GM23338 (cell line): ENCODE measurements around the gene ZNF532. TPM values are rescaled to one million over a fixed set of nuclear protein-coding genes. Genes with fewer than 3 reads are reported as not detected.

Source experiments
- ATAC-seq: fragments of 200-7000 bp; cut with Tn5 transposase; 3 replicates; pipeline ENCODE4 v1.9.1; 2020
- DNase-seq: peaks from one replicate; pipeline ENCODE4 v3.0.0-alpha.2; 2015; ENCODE audit warnings: low spot score
- H2AFZ ChIP-seq: fragments of 200-600 bp; sonication (generic); 2 replicates; pipeline ENCODE4 v1.8.0; 2016; ENCODE audit warnings: antibody characterized with exemption, mild to moderate bottlenecking, moderate library complexity
- H3F3A ChIP-seq: fragments of 200-600 bp; sonication (generic); replicated peaks from 2 replicates; pipeline ENCODE4 v1.8.0; 2017; ENCODE audit warnings: antibody characterized with exemption, mixed run types, low read depth
- H3K27ac ChIP-seq: fragments of 200-600 bp; sonication (generic); 2 replicates; pipeline ENCODE4 v1.6.1; 2016; ENCODE audit warnings: low read depth
- H3K27me3 ChIP-seq: fragments of 200-600 bp; sonication (generic); 2 replicates; pipeline ENCODE4 v1.8.0; 2016; ENCODE audit warnings: mild to moderate bottlenecking, mixed run types, moderate library complexity; ENCODE audit not compliant: insufficient read depth
- H3K36me3 ChIP-seq: fragments of 200-600 bp; sonication (generic); 2 replicates; pipeline ENCODE4 v1.8.0; 2016; ENCODE audit warnings: mild to moderate bottlenecking; ENCODE audit not compliant: insufficient read depth
- H3K4me1 ChIP-seq: fragments of 200-600 bp; sonication (generic); 2 replicates; pipeline ENCODE4 v1.8.0; 2016; ENCODE audit warnings: mild to moderate bottlenecking, moderate library complexity; ENCODE audit not compliant: insufficient read depth
- H3K4me2 ChIP-seq: fragments of 200-600 bp; sonication (generic); 2 replicates; pipeline ENCODE4 v1.7.1; 2017; ENCODE audit warnings: mixed run types
- H3K4me3 ChIP-seq: fragments of 200-600 bp; sonication (generic); 2 replicates; pipeline ENCODE4 v1.6.1; 2016; ENCODE audit warnings: mixed run types
- H3K79me2 ChIP-seq: fragments of 200-600 bp; sonication (generic); replicated peaks from 2 replicates; pipeline ENCODE4 v1.8.0; 2017; ENCODE audit warnings: mild to moderate bottlenecking; ENCODE audit not compliant: insufficient read depth
- H3K9me2 ChIP-seq: fragments of 200-600 bp; sonication (generic); 2 replicates; pipeline ENCODE4 v1.8.0; 2017; ENCODE audit not compliant: insufficient read depth
- H4K20me1 ChIP-seq: fragments of 200-600 bp; sonication (generic); replicated peaks from 2 replicates; pipeline ENCODE4 v1.8.0; 2017; ENCODE audit warnings: mild to moderate bottlenecking; ENCODE audit not compliant: insufficient read depth
- H3K27ac Mint-ChIP-seq: 2 replicates; pipeline ENCODE4 v1.8.0; 2020; ENCODE audit warnings: inconsistent platforms, mild to moderate bottlenecking, moderate library complexity, mixed read lengths
- H3K27me3 Mint-ChIP-seq: 3 replicates; pipeline ENCODE4 v1.8.0; 2022; ENCODE audit warnings: low read depth, mild to moderate bottlenecking, moderate library complexity, mixed read lengths, inconsistent platforms; ENCODE audit not compliant: insufficient read depth, poor library complexity
- H3K36me3 Mint-ChIP-seq: 3 replicates; pipeline ENCODE4 v1.8.0; 2021; ENCODE audit warnings: low read depth, mild to moderate bottlenecking, inconsistent platforms, moderate library complexity, mixed read lengths
- H3K4me1 Mint-ChIP-seq: 3 replicates; pipeline ENCODE4 v1.8.0; 2020; ENCODE audit warnings: mild to moderate bottlenecking, inconsistent platforms, mixed read lengths
- H3K4me3 Mint-ChIP-seq: 3 replicates; pipeline ENCODE4 v1.8.0; 2021; ENCODE audit warnings: moderate library complexity, mild to moderate bottlenecking, inconsistent platforms, mixed read lengths
- H3K9me3 Mint-ChIP-seq: 3 replicates; pipeline ENCODE4 v1.8.0; 2020; ENCODE audit warnings: moderate library complexity, mild to moderate bottlenecking, inconsistent platforms, mixed read lengths
- CREB1 ChIP-seq: fragments of 250-450 bp; sonication (Bioruptor Pico); IDR thresholded peaks from 2 replicates; pipeline ENCODE4 v1.5.0; 2020; ENCODE audit warnings: low read depth, mild to moderate bottlenecking, moderate library complexity
- ETS1 ChIP-seq: IDR thresholded peaks from 2 replicates; pipeline ENCODE4 v1.6.1; 2016; ENCODE audit warnings: antibody characterized with exemption
- EZH2 ChIP-seq: fragments of 200-600 bp; sonication (generic); IDR thresholded peaks from one replicate; pipeline ENCODE4 v1.8.0; 2017; ENCODE audit warnings: antibody characterized with exemption, mild to moderate bottlenecking, low read depth; ENCODE audit not compliant: unreplicated experiment
- EZH2phosphoT487 ChIP-seq: fragments of 200-600 bp; sonication (generic); IDR thresholded peaks from one replicate; pipeline ENCODE4 v1.8.1; 2018; ENCODE audit warnings: antibody characterized with exemption; ENCODE audit not compliant: unreplicated experiment
- JUNB ChIP-seq: IDR thresholded peaks from one replicate; pipeline ENCODE4 v1.6.1; 2016; ENCODE audit warnings: antibody characterized with exemption; ENCODE audit not compliant: unreplicated experiment
- POLR2AphosphoS5 ChIP-seq: IDR thresholded peaks from 2 replicates; pipeline ENCODE4 v1.6.1; 2016; ENCODE audit warnings: antibody characterized with exemption, low read depth
- REST ChIP-seq: IDR thresholded peaks from one replicate; pipeline ENCODE4 v1.6.1; 2018; ENCODE audit warnings: antibody characterized with exemption; ENCODE audit not compliant: unreplicated experiment
- STAT1 ChIP-seq: IDR thresholded peaks from one replicate; pipeline ENCODE4 v1.6.1; 2016; ENCODE audit warnings: antibody characterized with exemption; ENCODE audit not compliant: unreplicated experiment
- ZNF114 ChIP-seq: fragments of 250-450 bp; sonication (Bioruptor Pico); IDR thresholded peaks from 2 replicates; pipeline ENCODE4 v1.5.0; 2020; ENCODE audit warnings: mild to moderate bottlenecking, moderate library complexity
- ZNF331 ChIP-seq: fragments of 250-450 bp; sonication (Bioruptor Pico); IDR thresholded peaks from 2 replicates; pipeline ENCODE4 v1.5.0; 2020; ENCODE audit warnings: low read depth, mild to moderate bottlenecking, moderate library complexity
- polyA plus RNA-seq: library from polyadenylated mRNA; unstranded; fragments of >200 nt; fragmentation: Nextera tagmentation; extraction: Ambion mirVana; gene quantifications from 2 replicates; pipeline ENCODE4 v1.2.1, GENCODE V29; 2016
- total RNA-seq: library from RNA; depleted of rRNA; stranded (reverse); fragments of >200 nt; shearing (Covaris generic); gene quantifications from 2 replicates; pipeline ENCODE4 v1.2.3, GENCODE V29; 2014
- TF ChIP-seq, protein P1 (sequence below): fragments of 250-450 bp; sonication (Bioruptor Pico); IDR thresholded peaks from 2 replicates; pipeline ENCODE4 v1.5.0; 2020; ENCODE audit warnings: mild to moderate bottlenecking, moderate library complexity

ZNF532 gene
- total and polyA plus RNA-seq, 2 experiments from 2014 or later: 51.5 to 225 TPM

DNA sequence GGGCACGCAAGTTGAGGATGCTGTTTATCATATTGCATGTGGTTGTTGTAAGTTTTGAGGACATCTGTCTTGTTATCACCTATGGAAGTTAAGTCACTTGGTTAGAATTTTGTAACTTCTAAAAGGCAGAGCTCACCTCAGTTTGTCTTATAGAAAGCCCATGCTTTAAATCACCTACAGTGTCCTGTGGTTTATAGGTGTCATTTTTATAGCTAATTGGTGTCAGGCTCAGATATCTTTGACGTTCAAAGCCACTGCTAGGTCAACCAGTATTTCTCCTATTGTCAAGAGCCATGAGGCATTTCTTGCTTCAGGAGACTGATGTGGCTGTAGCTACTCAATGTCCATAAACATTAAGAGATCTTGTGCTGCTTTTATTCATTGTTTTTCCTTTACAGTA lies 16.8 kb downstream of the ZNF532 start:
- Histone ChIP-seq H2AFZ (no peak overlapping the region), H3K9me2 (no peaks in the 10 kb centered on the region), H3K27me3 (no peaks in the 10 kb centered on the region), H3K4me2 (no peak overlapping the region), H3F3A (peaks cover 36% of the 10 kb centered on the region), H4K20me1 (peaks cover 64% of the 10 kb centered on the region), H3K79me2 (peaks cover 100% of the 10 kb centered on the region), H3K36me3 (peaks cover 34% of the 10 kb centered on the region), H3K27ac (no peak overlapping the region), H3K4me3 (no peak overlapping the region), H3K4me1 (peaks cover 16% of the 10 kb centered on the region)
- peaks cover 12% of the 10 kb centered on the region for H3K27me3 Mint-ChIP-seq
- H3K4me3 Mint-ChIP-seq: no peak overlapping the region
- no peak overlapping the region for H3K27ac Mint-ChIP-seq
- DNase-seq (no peak), ATAC-seq (no peak)
- H3K9me3 Mint-ChIP-seq: no peaks in the 10 kb centered on the region; the same call in 2 of the 3 replicates
- H3K36me3 Mint-ChIP-seq: peaks cover 97% of the 10 kb centered on the region
- peaks cover 41% of the 10 kb centered on the region for H3K4me1 Mint-ChIP-seq
- TF ChIP-seq POLR2AphosphoS5 (no peak), ZNF331 (CRISPR knock-in tag) (no peak), EZH2 (no peak), EZH2phosphoT487 (no peak), ETS1 (no peak), CREB1 (CRISPR knock-in tag) (no peak)

- peaks cover 36% of the 10 kb centered on the region for H3K36me3 ChIP-seq
- peaks cover 40% of the 10 kb centered on the region for H3F3A ChIP-seq
- peaks cover 19% of the 10 kb centered on the region for H3K4me1 ChIP-seq
- Mint-ChIP-seq H3K27me3 (peaks cover 8% of the 10 kb centered on the region), H3K4me3 (no peak overlapping the region), H3K9me3 (no peaks in the 10 kb centered on the region; the same call in 2 of the 3 replicates), H3K4me1 (peaks cover 43% of the 10 kb centered on the region), H3K36me3 (peaks cover 97% of the 10 kb centered on the region), H3K27ac (no peak overlapping the region)
- H3K27ac ChIP-seq: no peak overlapping the region
- no peak for DNase-seq
- no peak overlapping the region for H3K4me2 ChIP-seq
- no peak overlapping the region for H3K4me3 ChIP-seq
- H3K79me2 ChIP-seq: peaks cover 100% of the 10 kb centered on the region
- H4K20me1 ChIP-seq: peaks cover 63% of the 10 kb centered on the region
- no peaks in the 10 kb centered on the region for H3K9me2 ChIP-seq
- no peak overlapping the region for H2AFZ ChIP-seq
- no peak for ATAC-seq
- H3K27me3 ChIP-seq: no peaks in the 10 kb centered on the region
- no peak for TF ChIP-seq STAT1
- TF ChIP-seq, protein P1, sequence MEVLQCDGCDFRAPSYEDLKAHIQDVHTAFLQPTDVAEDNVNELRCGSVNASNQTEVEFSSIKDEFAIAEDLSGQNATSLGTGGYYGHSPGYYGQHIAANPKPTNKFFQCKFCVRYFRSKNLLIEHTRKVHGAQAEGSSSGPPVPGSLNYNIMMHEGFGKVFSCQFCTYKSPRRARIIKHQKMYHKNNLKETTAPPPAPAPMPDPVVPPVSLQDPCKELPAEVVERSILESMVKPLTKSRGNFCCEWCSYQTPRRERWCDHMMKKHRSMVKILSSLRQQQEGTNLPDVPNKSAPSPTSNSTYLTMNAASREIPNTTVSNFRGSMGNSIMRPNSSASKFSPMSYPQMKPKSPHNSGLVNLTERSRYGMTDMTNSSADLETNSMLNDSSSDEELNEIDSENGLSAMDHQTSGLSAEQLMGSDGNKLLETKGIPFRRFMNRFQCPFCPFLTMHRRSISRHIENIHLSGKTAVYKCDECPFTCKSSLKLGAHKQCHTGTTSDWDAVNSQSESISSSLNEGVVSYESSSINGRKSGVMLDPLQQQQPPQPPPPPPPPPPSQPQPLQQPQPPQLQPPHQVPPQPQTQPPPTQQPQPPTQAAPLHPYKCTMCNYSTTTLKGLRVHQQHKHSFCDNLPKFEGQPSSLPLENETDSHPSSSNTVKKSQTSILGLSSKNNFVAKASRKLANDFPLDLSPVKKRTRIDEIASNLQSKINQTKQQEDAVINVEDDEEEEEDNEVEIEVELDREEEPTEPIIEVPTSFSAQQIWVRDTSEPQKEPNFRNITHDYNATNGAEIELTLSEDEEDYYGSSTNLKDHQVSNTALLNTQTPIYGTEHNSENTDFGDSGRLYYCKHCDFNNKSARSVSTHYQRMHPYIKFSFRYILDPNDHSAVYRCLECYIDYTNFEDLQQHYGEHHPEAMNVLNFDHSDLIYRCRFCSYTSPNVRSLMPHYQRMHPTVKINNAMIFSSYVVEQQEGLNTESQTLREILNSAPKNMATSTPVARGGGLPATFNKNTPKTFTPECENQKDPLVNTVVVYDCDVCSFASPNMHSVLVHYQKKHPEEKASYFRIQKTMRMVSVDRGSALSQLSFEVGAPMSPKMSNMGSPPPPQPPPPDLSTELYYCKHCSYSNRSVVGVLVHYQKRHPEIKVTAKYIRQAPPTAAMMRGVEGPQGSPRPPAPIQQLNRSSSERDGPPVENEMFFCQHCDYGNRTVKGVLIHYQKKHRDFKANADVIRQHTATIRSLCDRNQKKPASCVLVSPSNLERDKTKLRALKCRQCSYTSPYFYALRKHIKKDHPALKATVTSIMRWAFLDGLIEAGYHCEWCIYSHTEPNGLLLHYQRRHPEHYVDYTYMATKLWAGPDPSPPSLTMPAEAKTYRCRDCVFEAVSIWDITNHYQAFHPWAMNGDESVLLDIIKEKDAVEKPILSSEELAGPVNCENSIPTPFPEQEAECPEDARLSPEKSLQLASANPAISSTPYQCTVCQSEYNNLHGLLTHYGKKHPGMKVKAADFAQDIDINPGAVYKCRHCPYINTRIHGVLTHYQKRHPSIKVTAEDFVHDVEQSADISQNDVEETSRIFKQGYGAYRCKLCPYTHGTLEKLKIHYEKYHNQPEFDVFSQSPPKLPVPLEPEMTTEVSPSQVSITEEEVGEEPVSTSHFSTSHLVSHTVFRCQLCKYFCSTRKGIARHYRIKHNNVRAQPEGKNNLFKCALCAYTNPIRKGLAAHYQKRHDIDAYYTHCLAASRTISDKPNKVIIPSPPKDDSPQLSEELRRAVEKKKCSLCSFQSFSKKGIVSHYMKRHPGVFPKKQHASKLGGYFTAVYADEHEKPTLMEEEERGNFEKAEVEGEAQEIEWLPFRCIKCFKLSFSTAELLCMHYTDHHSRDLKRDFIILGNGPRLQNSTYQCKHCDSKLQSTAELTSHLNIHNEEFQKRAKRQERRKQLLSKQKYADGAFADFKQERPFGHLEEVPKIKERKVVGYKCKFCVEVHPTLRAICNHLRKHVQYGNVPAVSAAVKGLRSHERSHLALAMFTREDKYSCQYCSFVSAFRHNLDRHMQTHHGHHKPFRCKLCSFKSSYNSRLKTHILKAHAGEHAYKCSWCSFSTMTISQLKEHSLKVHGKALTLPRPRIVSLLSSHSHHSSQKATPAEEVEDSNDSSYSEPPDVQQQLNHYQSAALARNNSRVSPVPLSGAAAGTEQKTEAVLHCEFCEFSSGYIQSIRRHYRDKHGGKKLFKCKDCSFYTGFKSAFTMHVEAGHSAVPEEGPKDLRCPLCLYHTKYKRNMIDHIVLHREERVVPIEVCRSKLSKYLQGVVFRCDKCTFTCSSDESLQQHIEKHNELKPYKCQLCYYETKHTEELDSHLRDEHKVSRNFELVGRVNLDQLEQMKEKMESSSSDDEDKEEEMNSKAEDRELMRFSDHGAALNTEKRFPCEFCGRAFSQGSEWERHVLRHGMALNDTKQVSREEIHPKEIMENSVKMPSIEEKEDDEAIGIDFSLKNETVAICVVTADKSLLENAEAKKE (CRISPR knock-in tag): no peak
- TF ChIP-seq ZNF331 (CRISPR knock-in tag): no peak
- TF ChIP-seq REST: no peak
- no peak for TF ChIP-seq ZNF114 (CRISPR knock-in tag)
- TF ChIP-seq POLR2AphosphoS5: no peak
- TF ChIP-seq JUNB: no peak
Observed at GRCh38 chr18:58882044-58882443, 17.4 kb downstream of the ZNF532 start.
